NCI-H2081 (cell line): Measurements from ENCODE around the gene DDX56.

Experiments used
- DNase-seq, 2 experiments: peaks; one replicate each; lab custom pipeline; 2025; lab: John Stamatoyannopoulos, UW

DDX56 gene

DNA sequence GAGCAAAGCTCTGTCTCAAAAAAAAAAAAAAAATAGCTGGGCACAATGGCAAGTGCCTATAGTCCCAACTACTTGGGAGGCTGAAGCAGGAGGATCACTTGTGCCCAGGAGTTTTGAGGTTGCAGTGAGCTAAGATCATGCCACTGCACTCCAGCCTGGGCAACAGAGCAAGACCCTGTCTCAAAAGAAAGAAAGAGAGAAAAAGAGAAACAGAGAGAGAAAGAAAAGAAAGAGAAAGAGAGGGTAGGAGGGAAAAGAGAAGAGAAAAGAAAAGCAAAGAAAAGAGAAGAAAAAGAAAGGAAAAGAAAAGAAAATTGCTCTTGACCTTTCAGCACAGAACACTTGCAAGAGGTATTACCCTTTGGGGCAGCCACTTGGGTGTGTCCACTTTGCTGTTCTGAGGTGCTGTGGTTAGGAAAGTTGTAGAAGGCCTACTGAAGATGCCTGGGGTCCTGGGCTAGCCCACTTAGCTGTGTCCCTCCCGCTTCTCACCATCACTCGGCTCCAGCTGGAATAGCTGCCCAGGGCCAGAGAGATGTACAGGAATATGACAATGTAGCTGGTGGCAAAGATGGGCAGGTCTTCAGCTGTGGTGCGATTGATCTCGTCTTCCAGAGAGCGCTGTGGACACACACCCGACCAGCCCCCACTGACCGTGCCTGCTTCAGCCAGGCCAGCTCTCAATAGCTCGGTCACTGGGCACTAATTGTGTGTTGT, 38.2 kb downstream of the DDX56 start:
- DNase-seq, result no peak

DNA sequence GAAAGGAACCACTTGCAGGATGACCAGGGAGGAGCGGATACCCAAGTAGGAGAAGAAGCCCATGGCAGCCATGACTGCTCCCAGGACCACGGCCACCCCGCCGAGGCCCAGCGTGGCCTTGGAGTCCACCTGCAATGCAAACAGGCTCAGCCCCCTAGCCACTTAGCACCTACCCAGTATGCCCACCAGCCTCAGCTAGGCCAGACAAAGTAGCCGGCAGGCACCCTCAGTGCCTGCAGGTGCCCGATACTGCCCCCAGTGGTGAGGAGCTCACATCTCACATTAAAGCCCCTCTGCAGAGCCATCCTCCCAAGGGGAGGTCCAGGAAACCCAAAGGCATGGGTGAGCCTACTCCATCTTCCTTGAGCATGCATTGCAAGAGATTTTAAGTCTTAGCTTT, 39.2 kb downstream of the DDX56 start:
- DNase-seq, result peak; percentile 25 to 32

DNA sequence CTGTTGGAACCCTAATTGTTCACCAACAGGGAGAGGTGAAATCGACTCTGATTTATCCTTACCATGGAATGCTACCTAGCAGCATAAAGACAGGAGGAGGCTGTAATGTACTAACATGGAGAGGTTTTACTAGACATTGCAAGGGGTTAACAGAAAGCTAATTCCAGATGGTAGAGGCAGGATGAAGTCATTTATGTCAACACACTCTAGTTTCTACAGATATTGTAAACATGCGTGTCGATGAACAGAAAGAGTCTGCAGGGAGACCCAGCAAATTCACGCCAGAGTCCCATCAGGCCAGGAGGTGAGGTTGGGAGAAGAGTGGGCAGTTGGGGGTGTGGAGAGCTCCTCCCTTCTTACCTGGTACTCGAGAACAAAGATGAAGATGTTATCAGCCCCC, 39.6 kb downstream of the DDX56 start:
- DNase-seq, result no peak

DNA sequence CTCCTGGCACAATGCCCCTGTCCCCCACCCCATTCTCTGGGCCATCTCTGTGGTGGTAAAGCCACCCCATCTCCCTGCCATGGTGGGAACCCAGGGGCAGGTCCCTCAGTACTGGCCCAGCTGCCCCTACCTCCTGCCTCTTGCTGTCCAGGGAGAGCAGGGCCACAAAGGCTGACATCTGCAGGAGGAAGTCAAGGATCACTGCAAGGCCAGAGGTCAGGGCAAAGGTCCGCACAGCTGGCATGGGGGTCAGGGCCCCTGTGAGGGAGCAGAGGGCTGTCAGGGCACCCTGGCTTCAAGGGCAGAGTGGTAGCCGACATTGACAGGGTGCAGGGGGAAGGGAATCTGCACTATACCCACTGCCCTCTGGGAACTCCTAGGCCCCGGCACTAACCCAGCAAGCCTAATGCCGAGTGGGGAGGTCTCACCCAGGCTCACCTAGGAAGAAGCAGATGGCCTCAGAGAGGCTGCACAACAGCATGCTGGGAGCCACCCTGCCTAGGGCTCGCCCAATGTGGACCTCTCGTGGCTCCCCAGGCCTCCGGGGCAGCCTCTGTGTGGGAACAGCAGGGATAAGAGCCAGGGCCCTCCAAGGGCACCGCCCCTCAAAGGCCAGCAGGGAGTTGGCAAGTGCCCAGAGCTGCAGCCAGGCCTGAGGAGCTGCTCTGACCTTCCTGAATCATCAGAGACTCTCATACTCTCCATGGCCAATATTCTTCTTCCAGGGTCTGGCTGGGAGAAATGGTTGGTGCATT, 40.2 kb downstream of the DDX56 start:
- no peak for DNase-seq

DNA sequence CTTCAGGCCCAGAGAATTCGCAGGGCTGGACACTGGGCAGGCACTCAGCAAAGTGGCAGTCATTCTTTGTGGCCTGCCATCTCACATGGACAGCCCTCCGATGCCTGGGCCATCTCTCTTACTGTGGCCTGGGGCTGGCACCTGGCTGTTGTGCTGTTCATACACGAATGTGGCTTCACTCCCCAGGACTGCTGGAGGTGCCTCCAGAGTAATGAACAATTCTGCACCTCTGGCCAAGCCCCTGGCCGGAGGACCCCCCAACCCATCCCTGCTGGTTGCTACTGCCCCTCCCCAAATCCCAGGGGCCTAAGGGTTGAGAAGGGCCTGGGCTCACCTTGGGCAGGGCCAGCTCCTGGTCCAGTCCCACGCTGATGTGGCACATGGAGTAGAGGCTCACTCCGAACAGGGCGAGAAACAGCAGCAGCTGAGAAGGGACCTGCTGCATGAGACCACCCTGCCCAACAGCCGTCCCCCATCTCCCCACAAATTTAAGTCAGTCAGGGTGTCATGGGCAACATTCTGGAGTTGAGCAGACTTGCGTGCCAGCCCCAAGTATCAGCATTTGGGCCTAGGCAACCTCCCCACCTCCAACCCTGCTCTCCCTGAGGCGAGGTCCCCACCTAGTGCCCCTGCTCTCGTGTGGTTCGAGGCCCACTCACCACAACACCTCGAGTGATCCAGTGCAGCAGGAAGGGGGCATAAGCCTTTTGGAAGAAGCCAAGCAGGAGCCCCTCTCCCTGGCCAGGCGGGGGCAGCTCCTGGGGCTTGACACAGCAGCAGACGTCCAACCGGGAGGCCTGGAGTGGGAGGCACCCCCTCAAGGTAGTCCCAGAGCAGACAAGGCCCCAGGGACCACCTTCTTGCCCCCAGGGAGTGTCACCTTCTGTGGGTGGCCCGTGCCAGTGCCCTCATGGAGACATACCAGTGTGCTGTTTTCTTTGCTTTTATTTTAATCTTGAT, 42.0 kb downstream of the DDX56 start:
- DNase-seq, result no peak

DNA sequence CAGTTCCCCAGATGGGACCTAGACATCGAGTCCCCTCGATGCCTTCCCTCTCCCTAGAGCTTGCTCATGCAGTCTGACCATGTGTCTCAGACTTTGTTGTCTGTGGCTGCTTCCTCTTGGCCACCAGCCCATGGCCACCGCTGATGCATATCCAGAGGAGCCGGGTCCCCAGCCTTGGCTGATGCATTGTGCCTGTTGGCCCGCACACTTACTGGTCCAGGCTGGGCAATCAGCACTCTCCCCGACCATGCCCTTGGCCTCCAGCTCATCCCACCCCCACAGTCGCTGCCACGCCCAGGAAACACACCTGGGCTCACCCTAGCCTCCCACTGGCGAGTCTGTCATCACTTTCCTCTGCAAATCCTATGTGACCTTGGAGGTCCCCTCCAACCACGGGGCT, 42.7 kb downstream of the DDX56 start:
- DNase-seq, result no peak

DNA sequence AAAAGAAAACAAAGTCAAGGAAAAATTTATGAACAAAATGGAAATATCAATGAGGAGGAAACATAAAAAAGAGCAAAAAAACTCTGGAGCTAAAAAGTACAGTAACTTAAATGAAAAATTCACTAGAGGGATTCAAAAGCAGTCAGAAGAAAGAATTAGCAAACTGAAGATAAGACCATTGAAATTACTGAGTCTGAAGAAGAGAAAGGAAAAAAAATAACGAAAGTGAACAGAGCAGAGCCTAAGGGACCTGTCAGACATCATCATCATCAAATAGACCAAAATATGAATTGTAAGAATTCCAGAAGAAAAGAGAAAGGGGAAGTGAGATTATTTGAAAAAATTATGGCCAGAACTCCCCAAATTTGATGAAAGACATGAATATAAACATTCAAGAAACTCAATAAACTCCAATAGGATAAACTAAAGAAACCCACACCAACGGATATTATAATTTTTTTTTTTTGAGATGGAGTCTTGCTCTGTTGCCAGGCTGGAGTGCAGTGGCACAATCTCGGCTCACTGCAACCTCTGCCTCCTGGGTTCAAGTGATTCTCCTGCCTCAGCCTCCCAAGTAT, 48.8 kb downstream of the DDX56 start:
- no peak for DNase-seq

DNA sequence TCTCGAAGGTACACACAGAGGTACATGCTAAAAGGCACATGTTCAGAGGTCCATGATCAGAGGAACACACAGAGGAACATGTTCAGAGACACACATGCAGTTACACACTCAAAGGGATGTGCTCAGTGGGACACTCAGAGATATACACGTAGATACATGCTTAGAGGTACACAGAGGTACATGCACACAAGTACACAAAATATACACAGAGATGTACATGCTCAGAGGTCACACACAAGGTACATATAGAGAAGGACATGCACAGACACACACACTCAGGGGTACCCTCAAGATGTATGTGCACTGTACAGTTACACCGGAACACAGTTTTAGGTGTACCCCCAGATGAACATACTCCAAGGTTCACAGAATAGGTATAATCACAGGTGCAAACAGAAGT, 51.4 kb downstream of the DDX56 start:
- no peak for DNase-seq

DNA sequence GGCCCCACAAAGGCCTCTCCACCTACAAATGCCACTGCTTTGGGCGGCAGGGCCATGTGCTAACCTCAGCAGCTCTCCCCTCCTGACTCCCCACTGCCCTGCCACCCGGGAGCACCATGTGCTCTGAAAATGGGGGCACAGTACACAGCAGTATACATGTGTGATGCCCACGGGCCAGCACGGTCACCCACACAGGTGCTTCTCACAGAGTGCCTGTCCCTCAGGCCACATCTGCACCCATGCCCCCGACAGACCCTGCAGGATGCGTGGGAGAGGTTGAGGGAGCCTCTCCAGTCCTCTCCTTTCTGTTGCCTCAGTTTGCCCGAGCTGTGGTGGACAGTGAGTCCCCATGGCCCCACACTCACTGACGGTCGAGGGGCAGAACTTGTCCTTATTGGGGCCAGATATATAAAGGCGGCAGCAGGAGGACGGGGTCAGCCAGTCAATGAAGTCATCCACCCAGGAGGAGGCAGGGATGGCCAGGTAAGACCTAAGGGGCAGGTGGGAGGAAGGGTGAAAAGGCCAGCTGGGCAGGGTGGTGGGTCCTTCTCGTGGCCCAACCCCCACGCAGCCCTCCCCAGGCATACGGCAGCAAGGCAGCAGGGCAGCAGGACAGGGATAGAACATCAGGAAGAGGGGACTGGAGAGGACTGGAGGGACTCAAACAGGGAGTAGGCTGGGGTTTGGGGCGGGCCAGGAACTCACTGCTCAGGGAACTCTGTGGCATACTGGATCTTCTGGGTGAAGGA, 52.2 kb downstream of the DDX56 start:
- no peak for DNase-seq

DNA sequence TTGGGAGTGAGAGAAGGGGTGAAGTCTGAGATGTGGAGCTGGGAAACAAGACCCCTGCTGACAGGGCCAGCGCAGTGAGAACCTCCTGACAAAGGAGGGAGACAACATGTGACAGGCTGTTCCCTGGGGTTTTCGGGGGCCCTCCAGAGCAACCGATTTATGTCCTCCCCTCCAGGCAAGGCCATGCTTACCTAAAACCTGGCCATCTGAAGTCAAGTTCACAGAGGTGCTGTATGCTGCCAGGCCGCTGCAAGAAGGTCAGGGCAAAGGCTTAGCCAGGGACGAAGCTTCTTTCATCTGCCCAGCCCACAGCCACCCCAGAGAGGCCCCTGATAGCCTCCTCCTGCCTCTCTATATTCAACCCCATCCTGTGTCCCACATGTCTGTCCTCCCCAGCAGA, 53.1 kb downstream of the DDX56 start:
- DNase-seq, result no peak

DNA sequence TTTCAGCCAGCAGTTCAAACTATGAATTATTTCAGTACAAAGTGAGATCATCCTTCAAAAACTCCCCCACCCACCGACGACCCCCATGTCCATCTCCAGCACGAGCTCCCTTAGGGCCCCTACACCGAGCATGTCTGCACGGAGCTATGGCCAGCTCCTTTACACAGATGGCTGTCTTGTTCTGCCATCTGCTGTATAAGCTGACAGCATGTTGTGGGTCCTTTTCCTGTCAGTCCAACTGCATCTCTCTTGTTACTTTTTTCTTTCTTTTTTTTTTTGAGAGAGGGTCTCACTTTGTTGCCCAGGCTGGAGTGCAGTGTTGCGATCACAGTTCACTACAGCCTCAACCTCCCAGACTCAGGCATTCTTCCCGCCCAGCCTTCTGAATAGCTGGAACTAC, 54.2 kb downstream of the DDX56 start:
- DNase-seq, result no peak

DNA sequence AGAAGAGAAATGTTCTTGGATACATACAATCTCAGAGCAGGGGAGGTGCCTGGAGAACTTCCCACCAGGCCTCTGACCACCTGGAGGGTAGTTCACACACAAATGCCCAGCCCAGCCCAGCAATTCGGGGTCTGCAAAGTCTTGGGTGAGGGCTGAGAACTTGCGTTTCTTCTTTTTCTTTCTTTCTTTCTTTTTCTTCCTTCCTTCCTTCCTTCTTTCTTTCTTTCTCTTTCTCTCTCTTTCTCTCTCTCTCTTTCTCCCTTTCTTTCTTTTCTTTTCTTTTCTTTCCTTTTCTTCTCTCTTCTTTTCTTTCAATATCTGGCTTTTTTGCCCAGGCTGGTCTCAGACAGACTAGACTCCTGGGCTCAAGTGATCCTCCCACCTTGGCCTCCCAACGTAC, 54.9 kb downstream of the DDX56 start:
- DNase-seq, result no peak

DNA sequence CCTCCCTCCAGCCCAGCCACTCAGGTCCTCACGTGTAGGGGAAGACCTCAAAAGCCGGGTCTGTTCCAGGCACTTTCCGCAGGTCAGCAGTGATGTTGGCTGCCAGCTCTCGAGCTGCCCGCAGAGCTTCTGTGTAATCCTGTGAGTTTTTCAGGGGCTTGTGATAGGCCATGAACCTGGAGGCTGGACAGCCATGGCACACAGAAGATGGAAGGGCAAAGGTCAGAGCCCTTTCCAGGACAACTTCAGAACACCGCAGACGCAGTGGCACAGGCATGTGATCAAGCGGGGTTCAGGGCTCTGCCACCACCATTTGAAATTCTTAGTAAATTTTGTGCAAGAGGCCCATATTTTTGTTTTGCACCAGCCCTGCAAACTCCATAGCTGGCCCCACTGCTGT, 56.5 kb downstream of the DDX56 start:
- DNase-seq, result no peak
